Endothelial cell of umbilical vein (primary cell): Measurements from ENCODE around the gene RAMP3. TPM values are rescaled to one million over a fixed set of nuclear protein-coding genes. Genes with fewer than 3 reads are reported as not detected.

ENCODE experiments used
- BruUV-seq: library from RNA; stranded (reverse); fragments of 400-500 nt; replicated peaks from 2 replicates; lab custom pipeline; 2021; lab: Mats Ljungman, UMichigan
- CTCF ChIA-PET: fragments of 300-600, 350-600 bp; sonication (Branson Sonifier 250); formaldehyde crosslinking; loops from one replicate; lab custom pipeline; 2021; ENCODE audit warnings: antibody characterized with exemption, inconsistent platforms; lab: Charles Lee
- POLR2A ChIA-PET: fragments of 300-600, 350-600 bp; sonication (Branson Sonifier 250); formaldehyde crosslinking; loops from one replicate; lab custom pipeline; 2021; ENCODE audit warnings: antibody characterized with exemption, inconsistent platforms; lab: Charles Lee
- DNase-seq: peaks from one replicate; pipeline ENCODE4 v3.0.0-alpha.2; 2011; ENCODE audit warnings: low read depth, low spot score
- FAIRE-seq: peaks from 2 replicates; lab custom pipeline; 2011; peaks lifted over from hg19 to GRCh38; lab: Jason Lieb, UNC
- H2AFZ ChIP-seq: 2 replicates; pipeline ENCODE4 v1.6.0; 2012; ENCODE audit warnings: low read depth, low read length, control low read depth, inconsistent platforms
- H3K27ac ChIP-seq: 2 replicates; pipeline ENCODE4 v1.5.1; 2011; ENCODE audit warnings: low read depth, mild to moderate bottlenecking, control low read depth, low read length, moderate library complexity; ENCODE audit not compliant: insufficient read depth
- H3K27me3 ChIP-seq, 2 experiments: 2 replicates each; pipeline versions ENCODE4 v1.6.0 to v1.6.1; 2011; ENCODE audit warnings: low read length in 2 of 2, mixed read lengths in 1 of 2; ENCODE audit not compliant: control insufficient read depth in 2 of 2, insufficient read depth in 2 of 2
- H3K36me3 ChIP-seq, 2 experiments: 2 replicates in 1 of 2; 3 replicates in 1 of 2; pipeline ENCODE4 v1.5.1; 2011; ENCODE audit warnings: low read length in 2 of 2, mild to moderate bottlenecking in 1 of 2, moderate library complexity in 1 of 2; ENCODE audit not compliant: control insufficient read depth in 2 of 2, insufficient read depth in 2 of 2; ENCODE audit errors: extremely low read depth in 1 of 2
- H3K4me1 ChIP-seq: 3 replicates; pipeline ENCODE4 v1.5.1; 2011; ENCODE audit warnings: mild to moderate bottlenecking, low read length; ENCODE audit not compliant: control insufficient read depth, insufficient read depth; ENCODE audit errors: extremely low read depth
- H3K4me2 ChIP-seq: 2 replicates; pipeline ENCODE4 v1.6.1; 2011; ENCODE audit warnings: low read length, control low read depth, mixed read lengths; ENCODE audit not compliant: insufficient read depth
- H3K4me3 ChIP-seq, 3 experiments: fragments of 200-600 bp in 1 of 3; sonication (generic), shearing (Covaris generic) in 1 of 3; replicated peaks in 1 of 3; 2 replicates each; pipeline ENCODE4 v1.5.1; 2011 to 2016; ENCODE audit warnings: control low read depth in 3 of 3, low read length in 3 of 3, mild to moderate bottlenecking in 2 of 3, inconsistent platforms in 1 of 3, low read depth in 1 of 3, moderate library complexity in 1 of 3; ENCODE audit not compliant: insufficient read depth in 1 of 3
- H3K79me2 ChIP-seq: 2 replicates; pipeline ENCODE4 v1.6.0; 2012; ENCODE audit warnings: low read length, inconsistent platforms; ENCODE audit not compliant: control insufficient read depth, insufficient read depth
- H3K9ac ChIP-seq: replicated peaks from 2 replicates; pipeline ENCODE3; 2011; ENCODE audit warnings: low read length, control low read depth; ENCODE audit not compliant: insufficient read depth; ENCODE audit errors: extremely low read depth
- H3K9me1 ChIP-seq: replicated peaks from 3 replicates; pipeline ENCODE4 v1.6.0; 2011; ENCODE audit warnings: mild to moderate bottlenecking, low read length; ENCODE audit not compliant: control insufficient read depth, insufficient read depth; ENCODE audit errors: extremely low read depth
- H3K9me3 ChIP-seq: replicated peaks from 2 replicates; pipeline ENCODE4 v1.5.1; 2012; ENCODE audit warnings: low read length, inconsistent platforms; ENCODE audit not compliant: control insufficient read depth, insufficient read depth
- H4K20me1 ChIP-seq: replicated peaks from 2 replicates; pipeline ENCODE3; 2011; ENCODE audit warnings: mild to moderate bottlenecking, low read length; ENCODE audit not compliant: control insufficient read depth, insufficient read depth; ENCODE audit errors: extremely low read depth
- JUN ChIP-seq: IDR thresholded peaks from 2 replicates; pipeline ENCODE4 v1.6.1; 2011; ENCODE audit warnings: borderline replicate concordance, low read depth; ENCODE audit not compliant: insufficient read length, insufficient read depth
- MAX ChIP-seq: IDR thresholded peaks from 2 replicates; pipeline ENCODE4 v1.6.1; 2011; ENCODE audit not compliant: insufficient read depth, insufficient read length
- MYC ChIP-seq: IDR thresholded peaks from one replicate; pipeline ENCODE4 v1.6.1; 2011; ENCODE audit warnings: mild to moderate bottlenecking, low read depth, low read length
- dilution Hi-C: fragments of 300-500 bp; cut with MboI; formaldehyde crosslinking; loops from one replicate; pipeline ENCODE4 v1.15.0; 2019; ENCODE audit warnings: low sequenced_read_pairs; ENCODE audit not compliant: extremely low pct_ligation_motif_present
- intact Hi-C: fragments of 100-400 bp; cut with micrococcal nuclease; formaldehyde crosslinking; loops from one replicate; pipeline ENCODE4 v1.10.0; 2022
- polyA plus RNA-seq, 4 experiments: library from polyadenylated mRNA; depleted of rRNA in 3 of 4; stranded (reverse) in 3 of 4; unstranded in 1 of 4; fragments of >200 nt; gene quantifications; 2 replicates each; pipeline versions ENCODE4 v1.2.1 to v1.2.3, GENCODE V29; 2011 to 2012; ENCODE audit warnings: missing spikeins in 1 of 4
- total RNA-seq: library from RNA; stranded (reverse); gene quantifications from 2 replicates; pipeline ENCODE4 v1.2.3, GENCODE V29; 2021
- TF ChIP-seq, protein P1 (sequence below), 2 donors: IDR thresholded peaks; 1 replicate in 1 of 2; 2 replicates in 1 of 2; pipeline ENCODE4 v1.5.1; 2011; ENCODE audit warnings: low read length in 2 of 2, mild to moderate bottlenecking in 2 of 2, moderate library complexity in 2 of 2, control low read depth in 1 of 2, inconsistent platforms in 1 of 2, low read depth in 1 of 2; ENCODE audit not compliant: insufficient read depth in 1 of 2; ENCODE audit errors: extremely low read depth in 1 of 2

Gene RAMP3
- total and polyA plus RNA-seq, 2 donors (not counting 3 experiments of a cell fraction or from before 2014, with no cell fraction given), result not detected

DNA sequence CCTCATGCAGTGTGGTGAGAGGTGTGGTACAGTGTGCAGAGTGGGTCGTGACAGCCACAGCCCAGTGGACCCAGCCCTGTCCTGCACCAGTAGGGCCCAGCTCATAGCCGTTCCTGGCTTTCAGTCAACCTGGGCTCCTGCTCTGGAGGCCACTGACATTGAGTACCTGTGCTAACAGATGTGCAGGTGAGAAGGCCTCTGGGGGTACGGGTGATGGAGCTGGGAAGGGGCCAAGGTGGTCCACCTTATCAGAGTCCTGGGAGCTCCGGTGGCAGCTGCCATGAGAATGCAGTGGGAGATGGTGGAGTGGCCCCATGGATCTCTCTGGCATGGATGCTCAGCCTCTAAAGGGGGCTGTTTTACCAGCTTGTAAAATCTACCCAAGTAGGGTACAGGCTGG lies 40.0 kb upstream of the RAMP3 start:
- Histone ChIP-seq H3K27me3 (peaks cover 19 to 29% of the 10 kb centered on the region in 2 experiments), H3K27ac (no peak overlapping the region), H2AFZ (no peak overlapping the region), H3K4me3 (no peak overlapping the region), H4K20me1 (no peaks in the 10 kb centered on the region), H3K36me3 (no peaks in the 10 kb centered on the region), H3K9me1 (no peaks in the 10 kb centered on the region), H3K9ac (no peak overlapping the region), H3K4me2 (no peak overlapping the region), H3K4me1 (no peaks in the 10 kb centered on the region), H3K9me3 (no peaks in the 10 kb centered on the region), H3K79me2 (no peaks in the 10 kb centered on the region)
- intact Hi-C loops, result no loop called here
- dilution Hi-C loops, result no loop called here
- CTCF ChIA-PET, result interaction anchor here (1.7 kb wide), 1 partner anchor 19 kb away, joined by 4 read pairs; no protein-coding TSS in a partner anchor
- POLR2A ChIA-PET, result no interaction called here
- DNase-seq (no peak), FAIRE-seq (no peak)
- no TSS peak for BruUV-seq
- TF ChIP-seq MAX, result no peak

DNA sequence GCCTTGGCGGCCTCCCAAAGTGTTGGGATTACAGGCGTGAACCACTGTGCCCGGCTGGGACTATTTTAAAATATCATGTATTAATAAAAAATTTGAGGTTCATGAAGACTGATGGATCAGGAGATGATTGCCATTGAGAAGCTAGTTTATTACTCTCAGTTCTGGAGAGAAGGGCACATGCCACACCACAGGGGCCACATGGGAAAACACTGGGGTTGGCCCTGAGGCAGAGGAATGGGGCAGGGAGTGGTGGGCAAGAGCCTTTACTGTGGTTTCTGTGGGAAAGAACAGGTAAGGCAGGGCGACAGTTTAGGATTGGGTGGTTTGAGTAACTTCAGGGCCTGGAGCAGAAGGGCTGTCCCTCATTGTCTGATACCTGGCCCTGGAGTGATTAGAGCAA lies 39.3 kb upstream of the RAMP3 start:
- H2AFZ ChIP-seq, result no peak overlapping the region
- BruUV-seq, result no TSS peak
- TF ChIP-seq, protein P1, sequence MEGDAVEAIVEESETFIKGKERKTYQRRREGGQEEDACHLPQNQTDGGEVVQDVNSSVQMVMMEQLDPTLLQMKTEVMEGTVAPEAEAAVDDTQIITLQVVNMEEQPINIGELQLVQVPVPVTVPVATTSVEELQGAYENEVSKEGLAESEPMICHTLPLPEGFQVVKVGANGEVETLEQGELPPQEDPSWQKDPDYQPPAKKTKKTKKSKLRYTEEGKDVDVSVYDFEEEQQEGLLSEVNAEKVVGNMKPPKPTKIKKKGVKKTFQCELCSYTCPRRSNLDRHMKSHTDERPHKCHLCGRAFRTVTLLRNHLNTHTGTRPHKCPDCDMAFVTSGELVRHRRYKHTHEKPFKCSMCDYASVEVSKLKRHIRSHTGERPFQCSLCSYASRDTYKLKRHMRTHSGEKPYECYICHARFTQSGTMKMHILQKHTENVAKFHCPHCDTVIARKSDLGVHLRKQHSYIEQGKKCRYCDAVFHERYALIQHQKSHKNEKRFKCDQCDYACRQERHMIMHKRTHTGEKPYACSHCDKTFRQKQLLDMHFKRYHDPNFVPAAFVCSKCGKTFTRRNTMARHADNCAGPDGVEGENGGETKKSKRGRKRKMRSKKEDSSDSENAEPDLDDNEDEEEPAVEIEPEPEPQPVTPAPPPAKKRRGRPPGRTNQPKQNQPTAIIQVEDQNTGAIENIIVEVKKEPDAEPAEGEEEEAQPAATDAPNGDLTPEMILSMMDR (IDR thresholded peaks at IDR 0.05; ENCODE audit: extremely low read depth in 1 of 2, insufficient read depth in 1 of 2, low read depth in 1 of 2, low read length in 2 of 2), result no peak
- TF ChIP-seq MYC, result no peak
- no peak for TF ChIP-seq JUN
- H3K27me3 ChIP-seq, result peaks cover 19 to 24% of the 10 kb centered on the region in 2 experiments
- dilution Hi-C loops (no loop called here), intact Hi-C loops (no loop called here)
- no peak overlapping the region for H3K27ac ChIP-seq
- no peak overlapping the region for H3K4me3 ChIP-seq
- no peak overlapping the region for H3K9ac ChIP-seq
- ChIA-PET CTCF (interaction anchor here (1.2 kb wide), 1 partner anchor 18 kb away, joined by 6 read pairs; no protein-coding TSS in a partner anchor), POLR2A (no interaction called here)
- H3K4me2 ChIP-seq, result no peak overlapping the region
- H3K9me1 ChIP-seq, result no peaks in the 10 kb centered on the region
- no peaks in the 10 kb centered on the region for H4K20me1 ChIP-seq
- no peaks in the 10 kb centered on the region for H3K4me1 ChIP-seq
- no peaks in the 10 kb centered on the region for H3K79me2 ChIP-seq
- no peak for FAIRE-seq
- H3K9me3 ChIP-seq, result no peaks in the 10 kb centered on the region
- no peaks in the 10 kb centered on the region for H3K36me3 ChIP-seq
- no peak for DNase-seq
